GM19023 (cell line): ENCODE results near the gene CCDC102A.
"Not testable (repeated sequence)": the region's sequence is repeated elsewhere in the genome, so short reads cannot be mapped to it uniquely, and the experiment has no call there.

Source experiments
- ATAC-seq: cut with Tn5 transposase; IDR thresholded peaks from one replicate; pipeline ENCODE4 v1.9.1; 2021; ENCODE audit warnings: mild to moderate bottlenecking, moderate library complexity; ENCODE audit not compliant: unreplicated experiment

Gene CCDC102A

GRCh38 chr16:57536306-57537193 is at the start of gene CCDC102A:
TSS of gene CCDC102A (minus strand) at chr16:57536571. CDS start at chr16:57529177, 7,394 bp downstream.
- peak; percentile 29 for ATAC-seq

GRCh38 chr16:57585051-57585687 is 48.8 kb upstream of the CCDC102A start:
- no peak for ATAC-seq

- ATAC-seq, result no peak
These were observed 42.9 kb upstream of the CCDC102A start for GRCh38 chr16:57579361-57579665.

- no peak for ATAC-seq
These were observed 42.4 kb upstream of the CCDC102A start for GRCh38 chr16:57578521-57579360.

GRCh38 chr16:57577691-57578224 is 41.4 kb upstream of the CCDC102A start:
- no peak for ATAC-seq

- no peak for ATAC-seq
These were observed 40.8 kb upstream of the CCDC102A start for GRCh38 chr16:57577214-57577613.

GRCh38 chr16:57576429-57576870 is 40.1 kb upstream of the CCDC102A start:
- ATAC-seq, result peak; percentile 62

- no peak for ATAC-seq
These were observed 39.3 kb upstream of the CCDC102A start for GRCh38 chr16:57575468-57576277.

- ATAC-seq, result no peak
These were observed 38.5 kb upstream of the CCDC102A start for GRCh38 chr16:57574646-57575467.

- ATAC-seq, result no peak
These were observed 37.7 kb upstream of the CCDC102A start for GRCh38 chr16:57574086-57574485.

- no peak for ATAC-seq
These were observed 36.8 kb upstream of the CCDC102A start for GRCh38 chr16:57572978-57573728.

GRCh38 chr16:57571098-57571497 is 34.7 kb upstream of the CCDC102A start:
- no peak for ATAC-seq

GRCh38 chr16:57570301-57571070 is 34.1 kb upstream of the CCDC102A start:
- ATAC-seq, result no peak

GRCh38 chr16:57569306-57569946 is 33.1 kb upstream of the CCDC102A start:
- ATAC-seq, result no peak

- not testable (repeated sequence) for ATAC-seq
These were observed 32.4 kb upstream of the CCDC102A start for GRCh38 chr16:57568772-57569171.

- ATAC-seq, result no peak
These were observed 31.9 kb upstream of the CCDC102A start for GRCh38 chr16:57568173-57568678.

- ATAC-seq, result no peak
These were observed 31.3 kb upstream of the CCDC102A start for GRCh38 chr16:57567691-57568090.
